ENCODE data around the gene ACO2. TPM values are rescaled to one million over a fixed set of nuclear protein-coding genes. Genes with fewer than 3 reads are reported as not detected.
A peak's percentile ranks its signal among the peaks of the same experiment; 100 is the strongest.

ACO2 gene
- total RNA-seq, 1 experiment from 2014 or later, result 105 TPM

DNA sequence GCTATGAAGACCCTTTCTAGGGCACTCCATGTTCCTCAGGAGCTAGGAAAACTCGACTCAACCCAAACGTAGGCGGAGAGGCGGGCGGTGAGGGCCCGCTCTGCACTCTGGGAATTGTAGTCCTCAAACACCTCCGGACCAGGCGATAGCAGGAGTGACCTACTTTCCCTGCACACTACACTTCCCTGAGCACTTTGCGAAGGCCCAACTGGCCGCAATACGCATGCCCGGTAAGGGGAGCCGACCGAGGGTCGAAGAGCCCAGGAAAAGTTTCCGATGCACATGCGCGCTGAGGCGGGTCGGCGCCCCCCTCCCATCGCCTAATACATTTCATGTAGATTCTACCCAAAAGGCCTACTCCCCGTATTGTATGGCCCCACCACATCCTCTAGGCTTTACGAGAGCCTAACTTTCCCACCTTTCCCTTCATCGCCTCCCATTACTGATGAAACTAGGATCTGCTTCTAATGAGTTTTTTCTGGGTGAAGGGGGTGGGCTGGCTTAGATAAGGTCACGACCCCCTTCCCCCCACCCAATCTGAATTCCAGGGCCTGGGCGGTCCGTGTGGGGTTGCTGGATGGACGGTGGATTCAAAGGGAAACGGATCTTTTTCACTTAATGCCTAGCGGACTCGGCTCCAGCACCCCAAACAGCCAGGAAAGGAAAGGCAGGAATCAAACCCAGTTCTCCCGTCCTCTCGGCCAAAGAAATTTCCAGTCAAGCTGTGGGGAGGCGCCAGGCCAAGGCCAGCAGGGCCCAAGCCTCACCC is 24.4 kb upstream of the ACO2 start:
- H3K36me3 Mint-ChIP-seq (ENCODE audit: insufficient read depth, unreplicated experiment), result peaks cover 53% of the 10 kb centered on the region
- BruUV-seq (replicated peaks), result no TSS peak
- CTCF ChIA-PET, result interaction anchor here (0.6 to 1.2 kb wide), 3 partner anchors 64 to 263 kb away, joined by 3 read pairs; no protein-coding TSS in a partner anchor
- no peaks in the 10 kb centered on the region for H3K27me3 Mint-ChIP-seq (ENCODE audit: insufficient read depth, unreplicated experiment)
- DNase-seq (ENCODE audit: unreplicated experiment), result peak; percentile 95
- POLR2A ChIA-PET, result interaction anchor here (0.7 to 9.4 kb wide), 19 partner anchors 16 to 587 kb away, joined by 3 to 302 read pairs (median 4); partner anchors contain the start of genes ACO2, PHF5A, RANGAP1 and TEF
- intact Hi-C loops (cut with micrococcal nuclease), result no loop called here
- H3K27ac Mint-ChIP-seq (ENCODE audit: low read depth, unreplicated experiment), result peak overlapping the region; percentile 97
- no peaks in the 10 kb centered on the region for H3K9me3 Mint-ChIP-seq (ENCODE audit: unreplicated experiment)
- TF ChIP-seq, protein P1, sequence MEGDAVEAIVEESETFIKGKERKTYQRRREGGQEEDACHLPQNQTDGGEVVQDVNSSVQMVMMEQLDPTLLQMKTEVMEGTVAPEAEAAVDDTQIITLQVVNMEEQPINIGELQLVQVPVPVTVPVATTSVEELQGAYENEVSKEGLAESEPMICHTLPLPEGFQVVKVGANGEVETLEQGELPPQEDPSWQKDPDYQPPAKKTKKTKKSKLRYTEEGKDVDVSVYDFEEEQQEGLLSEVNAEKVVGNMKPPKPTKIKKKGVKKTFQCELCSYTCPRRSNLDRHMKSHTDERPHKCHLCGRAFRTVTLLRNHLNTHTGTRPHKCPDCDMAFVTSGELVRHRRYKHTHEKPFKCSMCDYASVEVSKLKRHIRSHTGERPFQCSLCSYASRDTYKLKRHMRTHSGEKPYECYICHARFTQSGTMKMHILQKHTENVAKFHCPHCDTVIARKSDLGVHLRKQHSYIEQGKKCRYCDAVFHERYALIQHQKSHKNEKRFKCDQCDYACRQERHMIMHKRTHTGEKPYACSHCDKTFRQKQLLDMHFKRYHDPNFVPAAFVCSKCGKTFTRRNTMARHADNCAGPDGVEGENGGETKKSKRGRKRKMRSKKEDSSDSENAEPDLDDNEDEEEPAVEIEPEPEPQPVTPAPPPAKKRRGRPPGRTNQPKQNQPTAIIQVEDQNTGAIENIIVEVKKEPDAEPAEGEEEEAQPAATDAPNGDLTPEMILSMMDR (IDR thresholded peaks at IDR 0.05; ENCODE audit: unreplicated experiment), result no peak
- peak overlapping the region; percentile 96 for H3K4me3 Mint-ChIP-seq (ENCODE audit: unreplicated experiment)
- H3K4me1 Mint-ChIP-seq (ENCODE audit: insufficient read depth, unreplicated experiment), result peaks cover 11% of the 10 kb centered on the region

DNA sequence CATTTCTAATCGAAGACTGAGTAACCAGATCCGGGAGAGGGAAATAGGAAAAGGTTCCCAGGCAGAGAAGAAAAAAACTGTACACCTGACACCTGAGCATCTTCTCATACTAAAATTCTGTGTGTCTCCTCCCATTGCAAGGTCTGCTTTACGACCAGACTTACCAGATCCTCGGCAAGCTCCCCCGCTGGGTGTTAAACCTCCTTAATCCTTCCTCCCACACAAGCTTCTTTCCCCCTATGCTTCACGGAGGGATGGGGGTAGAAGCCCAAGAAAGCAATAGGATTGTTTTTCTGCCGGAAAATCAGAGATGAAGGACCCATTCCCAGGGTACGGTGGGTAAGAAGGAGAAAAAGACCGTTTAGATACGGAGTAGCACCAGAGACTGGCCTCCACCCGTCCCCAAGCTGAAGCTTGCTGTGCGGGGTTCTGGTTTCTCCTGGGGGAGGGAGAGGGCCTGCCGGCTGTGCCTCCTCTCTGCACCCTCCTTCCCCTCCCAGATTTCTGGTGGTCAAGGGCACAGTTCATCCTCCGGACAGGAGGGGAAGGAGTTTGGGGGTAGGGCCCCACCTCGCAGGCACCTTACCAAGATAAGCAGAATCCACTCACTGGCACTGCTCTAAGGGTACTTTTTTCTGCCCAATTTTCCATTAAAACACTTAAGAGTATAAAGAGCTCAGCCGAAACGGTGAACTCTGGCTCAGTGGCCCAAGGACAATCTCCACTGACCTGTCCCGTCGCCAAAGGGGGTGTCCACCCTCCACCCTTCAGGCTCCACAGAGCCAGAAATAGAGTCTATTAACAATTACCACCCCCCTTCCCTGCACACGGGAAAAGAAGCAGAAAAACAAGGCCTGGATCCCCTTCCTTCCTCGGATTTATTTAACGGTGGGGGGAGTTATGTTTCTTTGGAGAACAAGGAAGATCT is 23.5 kb upstream of the ACO2 start:
- POLR2A ChIA-PET, result interaction anchor here (0.7 to 9.4 kb wide), 19 partner anchors 9 to 588 kb away, joined by 3 to 302 read pairs (median 5); partner anchors contain the start of genes ACO2, PHF5A, RANGAP1 and TEF
- Mint-ChIP-seq H3K4me1 (ENCODE audit: insufficient read depth, unreplicated experiment) (peaks cover 11% of the 10 kb centered on the region), H3K27me3 (ENCODE audit: insufficient read depth, unreplicated experiment) (no peaks in the 10 kb centered on the region), H3K4me3 (ENCODE audit: unreplicated experiment) (peak overlapping the region; percentile 96), H3K9me3 (ENCODE audit: unreplicated experiment) (no peaks in the 10 kb centered on the region), H3K36me3 (ENCODE audit: insufficient read depth, unreplicated experiment) (peaks cover 48% of the 10 kb centered on the region), H3K27ac (ENCODE audit: low read depth, unreplicated experiment) (peak overlapping the region; percentile 97)
- TF ChIP-seq, protein P1 (IDR thresholded peaks at IDR 0.05; ENCODE audit: unreplicated experiment), result no peak
- CTCF ChIA-PET, result interaction anchor here (0.6 to 1.7 kb wide), 8 partner anchors 44 to 351 kb away, joined by 3 to 9 read pairs (median 4); no protein-coding TSS in a partner anchor
- DNase-seq (ENCODE audit: unreplicated experiment), result peak; percentile 47
- BruUV-seq (replicated peaks), result TSS peak; percentile 40
- intact Hi-C loops (cut with micrococcal nuclease), result no loop called here

DNA sequence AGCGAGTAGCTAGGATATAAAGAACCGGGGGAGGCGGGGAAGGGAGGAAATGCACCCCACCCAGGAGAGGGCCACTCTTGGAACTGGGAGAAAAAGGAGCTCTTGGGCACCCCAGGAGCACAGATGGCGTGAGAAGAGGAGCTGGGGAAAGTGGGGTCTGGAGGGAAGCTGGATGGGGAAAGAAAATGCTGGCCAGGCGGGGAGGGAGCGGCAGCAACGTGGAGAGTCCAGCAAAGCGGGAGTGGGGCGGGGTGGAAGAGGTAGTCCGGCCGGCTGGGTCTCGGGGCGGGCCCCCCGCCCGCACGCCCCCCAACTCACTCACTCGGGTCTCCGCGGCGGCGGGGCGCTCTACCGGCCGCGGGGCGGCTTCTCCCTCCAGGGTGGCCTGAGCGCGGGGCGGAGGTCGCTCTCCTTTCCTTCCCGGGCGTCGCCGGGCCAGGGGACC is 22.8 kb upstream of the ACO2 start:
- Mint-ChIP-seq H3K27me3 (ENCODE audit: insufficient read depth, unreplicated experiment) (no peaks in the 10 kb centered on the region), H3K27ac (ENCODE audit: low read depth, unreplicated experiment) (peak overlapping the region; percentile 97), H3K36me3 (ENCODE audit: insufficient read depth, unreplicated experiment) (peaks cover 52% of the 10 kb centered on the region), H3K4me3 (ENCODE audit: unreplicated experiment) (peak overlapping the region; percentile 96), H3K9me3 (ENCODE audit: unreplicated experiment) (no peaks in the 10 kb centered on the region), H3K4me1 (ENCODE audit: insufficient read depth, unreplicated experiment) (peaks cover 11% of the 10 kb centered on the region)
- TF ChIP-seq, protein P1 (IDR thresholded peaks at IDR 0.05; ENCODE audit: unreplicated experiment), result no peak
- DNase-seq (ENCODE audit: unreplicated experiment), result peak; percentile 26
- intact Hi-C loops (cut with micrococcal nuclease), result no loop called here
- BruUV-seq (replicated peaks), result no TSS peak
- POLR2A ChIA-PET, result interaction anchor here (0.6 to 9.4 kb wide), 32 partner anchors 9 to 1333 kb away, joined by 3 to 302 read pairs (median 4); partner anchors contain the start of genes ACO2, DESI1, PHF5A and PMM1
- CTCF ChIA-PET, result interaction anchor here (0.6 to 1.7 kb wide), 7 partner anchors 44 to 352 kb away, joined by 3 to 9 read pairs (median 4); no protein-coding TSS in a partner anchor

Data from MCF 10A (cell line).